ENCODE measurements around the gene HIRA. TPM values are rescaled to one million over a fixed set of nuclear protein-coding genes. Genes with fewer than 3 reads are reported as not detected.
"Not testable (repeated sequence)": the region's sequence is repeated elsewhere in the genome, so short reads cannot be mapped to it uniquely, and the experiment has no call there.

Gene HIRA
- total RNA-seq, 1 donor from 2014 or later: 27.9 TPM

DNA sequence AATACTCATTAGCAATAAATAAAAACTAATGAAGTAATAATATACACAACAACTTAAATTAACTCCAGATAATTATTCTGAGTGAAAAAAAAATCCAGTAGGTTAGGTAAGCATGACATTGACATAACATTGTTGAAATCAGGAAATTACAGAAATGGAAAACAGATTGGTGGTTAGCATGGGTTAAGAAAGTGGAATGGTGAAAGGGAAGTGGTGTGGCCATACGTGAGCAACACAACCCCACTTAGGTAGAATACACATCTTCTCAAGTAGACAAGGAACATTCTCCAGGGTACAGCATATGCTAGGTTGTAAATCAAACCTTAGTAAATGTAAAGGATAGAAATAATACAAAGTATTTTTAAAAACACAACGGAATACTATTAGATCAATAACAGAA lies 109.8 kb downstream of the HIRA start:
- no peaks in the 10 kb centered on the region for H3K27me3 ChIP-seq (ENCODE audit: low read depth)
- H3K36me3 ChIP-seq: no peaks in the 10 kb centered on the region
- TF ChIP-seq, protein P1, sequence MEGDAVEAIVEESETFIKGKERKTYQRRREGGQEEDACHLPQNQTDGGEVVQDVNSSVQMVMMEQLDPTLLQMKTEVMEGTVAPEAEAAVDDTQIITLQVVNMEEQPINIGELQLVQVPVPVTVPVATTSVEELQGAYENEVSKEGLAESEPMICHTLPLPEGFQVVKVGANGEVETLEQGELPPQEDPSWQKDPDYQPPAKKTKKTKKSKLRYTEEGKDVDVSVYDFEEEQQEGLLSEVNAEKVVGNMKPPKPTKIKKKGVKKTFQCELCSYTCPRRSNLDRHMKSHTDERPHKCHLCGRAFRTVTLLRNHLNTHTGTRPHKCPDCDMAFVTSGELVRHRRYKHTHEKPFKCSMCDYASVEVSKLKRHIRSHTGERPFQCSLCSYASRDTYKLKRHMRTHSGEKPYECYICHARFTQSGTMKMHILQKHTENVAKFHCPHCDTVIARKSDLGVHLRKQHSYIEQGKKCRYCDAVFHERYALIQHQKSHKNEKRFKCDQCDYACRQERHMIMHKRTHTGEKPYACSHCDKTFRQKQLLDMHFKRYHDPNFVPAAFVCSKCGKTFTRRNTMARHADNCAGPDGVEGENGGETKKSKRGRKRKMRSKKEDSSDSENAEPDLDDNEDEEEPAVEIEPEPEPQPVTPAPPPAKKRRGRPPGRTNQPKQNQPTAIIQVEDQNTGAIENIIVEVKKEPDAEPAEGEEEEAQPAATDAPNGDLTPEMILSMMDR (IDR thresholded peaks at IDR 0.05): no peak
- peaks cover 24% of the 10 kb centered on the region for H3K9me3 ChIP-seq
- H3K27ac ChIP-seq: no peak overlapping the region
- H3K4me3 ChIP-seq: no peak overlapping the region
- ATAC-seq: no peak
- DNase-seq: no peak
- no peaks in the 10 kb centered on the region for H3K4me1 ChIP-seq
- intact Hi-C loops (cut with DNase I): no loop called here

DNA sequence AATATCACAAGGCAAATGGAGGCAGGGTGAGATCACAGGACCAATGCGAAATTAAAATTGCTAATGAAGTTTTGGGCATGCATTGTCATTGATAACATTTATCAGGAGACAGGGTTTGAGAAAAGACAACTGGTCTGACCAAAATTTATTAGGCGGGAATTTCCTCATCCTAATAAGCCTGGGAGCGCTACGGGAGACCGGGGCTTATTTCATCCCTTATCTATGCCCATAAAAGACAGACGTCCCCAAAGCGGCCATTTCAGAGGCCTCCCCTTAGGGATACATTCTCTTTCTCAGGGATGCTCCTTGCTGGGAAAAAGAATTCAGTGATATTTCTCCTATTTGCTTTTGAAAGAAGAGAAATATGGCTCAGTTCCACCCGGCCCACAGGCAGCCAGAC lies 111.4 kb downstream of the HIRA start:
- H3K9me3 ChIP-seq: peaks cover 37% of the 10 kb centered on the region
- DNase-seq; intact Hi-C loops (cut with DNase I); H3K27ac ChIP-seq; H3K4me1 ChIP-seq; H3K4me3 ChIP-seq; H3K27me3 ChIP-seq (ENCODE audit: low read depth); H3K36me3 ChIP-seq; ATAC-seq: not testable (repeated sequence)

DNA sequence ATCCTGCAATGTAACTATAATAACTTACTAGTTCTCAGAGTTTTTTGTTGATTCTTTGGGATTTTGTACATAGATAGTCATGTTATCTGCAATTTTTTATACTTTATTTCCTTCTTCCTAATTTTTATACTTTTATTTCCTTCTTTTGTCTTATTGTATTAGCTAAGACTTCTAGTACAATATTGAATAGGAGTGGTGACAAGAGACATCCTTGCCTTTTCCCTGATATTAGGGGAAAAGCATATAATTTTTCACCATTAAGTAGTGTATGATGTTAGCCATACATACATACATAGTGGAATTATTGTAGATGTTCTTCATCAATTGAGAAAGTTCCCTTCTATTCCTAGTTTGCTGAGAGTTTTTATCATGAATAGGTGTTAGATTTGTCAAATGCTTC lies 112.3 kb downstream of the HIRA start:
- H3K27me3 ChIP-seq (ENCODE audit: low read depth): no peaks in the 10 kb centered on the region
- no peaks in the 10 kb centered on the region for H3K36me3 ChIP-seq
- TF ChIP-seq, protein P1 (IDR thresholded peaks at IDR 0.05): no peak
- no peak for DNase-seq
- no peak overlapping the region for H3K27ac ChIP-seq
- ATAC-seq: no peak
- H3K9me3 ChIP-seq: peaks cover 36% of the 10 kb centered on the region
- intact Hi-C loops (cut with DNase I): no loop called here
- H3K4me3 ChIP-seq: no peak overlapping the region
- H3K4me1 ChIP-seq: no peaks in the 10 kb centered on the region

DNA sequence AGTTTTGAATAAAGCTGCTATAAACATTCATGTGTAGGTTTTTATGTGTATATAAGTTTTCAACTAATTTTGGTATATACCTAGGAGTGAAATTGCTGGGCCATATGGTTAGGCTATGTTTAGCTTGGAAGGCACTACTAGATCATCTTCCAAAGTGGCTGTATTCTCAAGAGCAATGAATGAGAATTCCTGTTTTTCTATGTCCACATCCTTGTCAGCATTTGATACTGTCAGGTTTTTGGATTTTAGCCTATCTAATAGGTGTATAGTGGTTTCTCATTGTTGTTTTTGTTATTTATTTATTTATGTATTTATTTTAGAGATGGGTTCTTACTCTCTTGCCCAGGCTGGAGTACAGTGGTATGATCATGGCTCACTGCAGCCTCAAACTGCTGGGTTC lies 113.7 kb downstream of the HIRA start:
- TF ChIP-seq, protein P1 (IDR thresholded peaks at IDR 0.05): no peak
- Histone ChIP-seq H3K27ac (no peak overlapping the region), H3K27me3 (ENCODE audit: low read depth) (no peaks in the 10 kb centered on the region), H3K4me3 (no peak overlapping the region), H3K9me3 (peaks cover 32% of the 10 kb centered on the region), H3K4me1 (no peaks in the 10 kb centered on the region), H3K36me3 (no peaks in the 10 kb centered on the region)
- intact Hi-C loops (cut with DNase I): no loop called here
- no peak for DNase-seq
- no peak for ATAC-seq

DNA sequence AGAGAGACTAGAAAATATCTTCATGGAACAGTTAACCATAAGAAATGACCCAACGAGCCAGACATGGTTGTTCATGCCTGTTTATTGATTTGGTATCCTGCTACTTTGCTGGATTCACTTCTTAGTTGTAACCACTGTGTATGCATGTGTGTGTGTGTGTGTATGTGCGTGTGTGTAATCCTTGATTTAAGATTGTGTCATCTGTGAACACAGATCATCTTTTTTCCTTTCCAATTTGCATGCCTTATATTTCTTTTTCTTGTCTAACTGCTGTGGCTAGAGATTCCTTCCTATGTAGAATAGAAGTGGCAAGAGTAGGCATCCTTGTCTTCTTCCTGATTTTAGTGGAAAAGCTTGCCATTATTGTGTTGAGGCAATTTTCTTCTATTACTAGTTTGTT lies 123.7 kb downstream of the HIRA start:
- no peak overlapping the region for H3K4me3 ChIP-seq
- H3K4me1 ChIP-seq: no peaks in the 10 kb centered on the region
- TF ChIP-seq, protein P1 (IDR thresholded peaks at IDR 0.05): no peak
- H3K27me3 ChIP-seq (ENCODE audit: low read depth): no peaks in the 10 kb centered on the region
- DNase-seq: no peak
- no peak overlapping the region for H3K27ac ChIP-seq
- H3K9me3 ChIP-seq: no peaks in the 10 kb centered on the region
- ATAC-seq: no peak
- H3K36me3 ChIP-seq: no peaks in the 10 kb centered on the region
- intact Hi-C loops (cut with DNase I): no loop called here

DNA sequence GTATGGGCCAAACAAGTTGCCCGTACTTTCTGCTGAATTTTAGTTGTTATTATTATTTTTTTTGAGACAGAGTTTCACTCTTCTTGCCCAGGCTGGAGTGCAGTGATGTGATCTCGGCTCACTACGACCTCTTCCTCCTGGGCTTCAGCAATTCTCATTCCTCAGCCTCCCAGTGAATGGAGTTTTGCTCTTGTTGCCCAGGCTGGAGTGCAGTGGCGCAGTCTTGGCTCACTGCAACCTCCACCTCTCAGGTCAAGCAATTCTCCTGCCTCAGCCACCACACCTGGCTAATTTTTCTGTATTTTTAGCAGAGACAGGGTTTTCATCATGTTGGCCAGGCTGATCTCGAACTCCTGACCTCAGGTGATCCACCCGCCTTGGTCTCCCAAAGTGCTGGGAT lies 125.0 kb downstream of the HIRA start:
- H3K36me3 ChIP-seq; H3K9me3 ChIP-seq; H3K4me1 ChIP-seq; ATAC-seq; H3K27ac ChIP-seq; intact Hi-C loops (cut with DNase I); H3K27me3 ChIP-seq (ENCODE audit: low read depth); H3K4me3 ChIP-seq; DNase-seq: not testable (repeated sequence)

DNA sequence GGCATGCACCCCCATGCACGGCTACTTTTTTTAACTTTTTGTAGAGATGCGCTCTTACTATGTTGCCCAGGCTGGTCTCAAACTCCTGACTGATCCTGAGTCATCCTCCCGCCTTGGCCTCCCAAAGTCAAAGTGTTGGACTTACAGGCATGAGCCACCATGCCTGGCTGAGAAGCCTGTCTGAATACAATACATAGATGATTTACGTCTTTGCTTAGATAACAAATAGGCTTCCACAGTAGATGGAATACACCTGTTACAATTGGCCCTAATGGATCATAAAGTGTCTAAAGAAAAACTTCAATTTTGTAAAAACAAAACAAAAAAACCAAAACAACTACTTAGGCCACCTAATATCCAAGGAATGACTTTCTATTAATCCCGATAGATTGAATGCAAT lies 127.0 kb downstream of the HIRA start:
- TF ChIP-seq, protein P1 (IDR thresholded peaks at IDR 0.05): no peak
- no peak overlapping the region for H3K27ac ChIP-seq
- H3K4me1 ChIP-seq: no peaks in the 10 kb centered on the region
- ATAC-seq (no peak), DNase-seq (no peak)
- intact Hi-C loops (cut with DNase I): no loop called here
- no peaks in the 10 kb centered on the region for H3K9me3 ChIP-seq
- no peak overlapping the region for H3K4me3 ChIP-seq
- no peaks in the 10 kb centered on the region for H3K27me3 ChIP-seq (ENCODE audit: low read depth)
- no peaks in the 10 kb centered on the region for H3K36me3 ChIP-seq

Data from lower lobe of right lung (tissue), 2 donors.